Smooth muscle cell (in vitro differentiated cells): ENCODE measurements around the gene PHETA1. TPM values are rescaled to one million over a fixed set of nuclear protein-coding genes. Genes with fewer than 3 reads are reported as not detected.
A peak's percentile ranks its signal among the peaks of the same experiment; 100 is the strongest.
"Not testable (repeated sequence)": the region's sequence is repeated elsewhere in the genome, so short reads cannot be mapped to it uniquely, and the experiment has no call there.

Source experiments
- DNase-seq: peaks from one replicate; lab custom pipeline; 2025; ENCODE audit not compliant: unreplicated experiment; lab: John Stamatoyannopoulos, UW
- H2AFZ ChIP-seq: fragments of 200-600 bp; sonication (generic); 2 replicates; pipeline ENCODE4 v1.6.0; 2016; ENCODE audit warnings: antibody characterized with exemption, low read depth, mild to moderate bottlenecking
- H3F3A ChIP-seq: fragments of 200-600 bp; sonication (generic); 2 replicates; pipeline ENCODE4 v1.6.0; 2017; ENCODE audit warnings: antibody characterized with exemption, low read depth
- H3K27ac ChIP-seq: fragments of 200-600 bp; sonication (generic); 2 replicates; pipeline ENCODE4 v1.5.1; 2016; ENCODE audit warnings: low read depth, mild to moderate bottlenecking
- H3K27me3 ChIP-seq: fragments of 200-600 bp; sonication (generic); 2 replicates; pipeline ENCODE4 v1.6.1; 2016; ENCODE audit warnings: low read depth, mild to moderate bottlenecking
- H3K36me3 ChIP-seq: fragments of 200-600 bp; sonication (generic); 2 replicates; pipeline ENCODE4 v1.5.1; 2016; ENCODE audit warnings: low read depth
- H3K4me1 ChIP-seq: fragments of 200-600 bp; sonication (generic); 2 replicates; pipeline ENCODE4 v1.5.1; 2016; ENCODE audit warnings: low read depth
- H3K4me2 ChIP-seq: fragments of 200-600 bp; sonication (generic); 2 replicates; pipeline ENCODE4 v1.6.0; 2016; ENCODE audit warnings: mild to moderate bottlenecking
- H3K4me3 ChIP-seq: fragments of 200-600 bp; sonication (generic); 2 replicates; pipeline ENCODE4 v1.5.1; 2016; ENCODE audit warnings: mild to moderate bottlenecking
- H3K79me2 ChIP-seq: fragments of 200-600 bp; sonication (generic); 2 replicates; pipeline ENCODE4 v1.6.0; 2016; ENCODE audit warnings: low read depth, mild to moderate bottlenecking
- H3K9ac ChIP-seq: fragments of 200-600 bp; sonication (generic); 2 replicates; pipeline ENCODE4 v1.6.0; 2016; ENCODE audit warnings: low read depth
- H3K9me3 ChIP-seq: fragments of 200-600 bp; sonication (generic); replicated peaks from 2 replicates; pipeline ENCODE4 v1.5.1; 2016; ENCODE audit warnings: low read depth
- H4K20me1 ChIP-seq: fragments of 200-600 bp; sonication (generic); 2 replicates; pipeline ENCODE4 v1.6.0; 2016; ENCODE audit warnings: low read depth
- CTCF ChIP-seq: fragments of 200-600 bp; sonication (generic); IDR thresholded peaks from 2 replicates; pipeline ENCODE4 v1.5.1; 2017; ENCODE audit warnings: borderline replicate concordance, mild to moderate bottlenecking, antibody characterized with exemption; ENCODE audit not compliant: insufficient read depth, poor library complexity, severe bottlenecking
- WGBS: methylation state at CpG from one replicate; pipeline ENCODE4 v1.1.7; 2016; ENCODE audit warnings: low lambda C conversion rate; 5-methylcytosine and 5-hydroxymethylcytosine counted together
- polyA plus RNA-seq: library from polyadenylated mRNA; unstranded; fragments of >200 nt; fragmentation: Nextera tagmentation; extraction: Ambion mirVana; gene quantifications from 2 replicates; pipeline ENCODE4 v1.2.1, GENCODE V29; 2016
- total RNA-seq: library from RNA; depleted of rRNA; stranded (reverse); fragments of >200 nt; gene quantifications from 2 replicates; pipeline ENCODE4 v1.2.3, GENCODE V29; 2014

The PHETA1 gene
- total and polyA plus RNA-seq, 2 experiments from 2014 or later: 2.9 to 9.3 TPM

DNA sequence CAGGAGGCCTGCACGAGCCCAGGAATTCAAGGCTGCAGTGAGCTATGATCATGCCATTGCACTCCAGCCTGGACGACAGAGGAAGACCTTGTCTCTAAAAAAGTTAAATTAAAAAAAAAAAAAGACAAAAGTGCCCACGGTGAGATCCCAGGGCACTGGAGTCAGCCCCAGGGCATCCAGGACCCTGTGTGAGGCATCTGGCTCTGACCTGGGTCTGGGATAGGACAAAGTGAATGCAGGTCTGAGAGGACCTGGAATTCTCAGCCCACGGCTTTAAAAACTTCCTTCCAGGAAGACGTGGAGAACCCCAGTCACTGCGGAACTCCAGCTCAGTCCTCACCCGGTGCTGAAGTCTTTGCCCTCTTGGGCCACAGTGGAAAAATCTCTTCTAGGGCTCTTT is 33.1 kb downstream of the PHETA1 start:
- no peak overlapping the region for H3K9ac ChIP-seq
- H3K36me3 ChIP-seq: no peaks in the 10 kb centered on the region
- H2AFZ ChIP-seq: no peak overlapping the region
- no peaks in the 10 kb centered on the region for H3K9me3 ChIP-seq
- H3K79me2 ChIP-seq: no peaks in the 10 kb centered on the region
- no peaks in the 10 kb centered on the region for H3K4me1 ChIP-seq
- H3K4me2 ChIP-seq: no peak overlapping the region
- no peaks in the 10 kb centered on the region for H3F3A ChIP-seq
- WGBS: 82% methylated on average over 7 of the region's 7 CpGs
- no peak for TF ChIP-seq CTCF
- no peak overlapping the region for H3K27ac ChIP-seq
- H3K4me3 ChIP-seq: no peak overlapping the region
- no peaks in the 10 kb centered on the region for H4K20me1 ChIP-seq
- H3K27me3 ChIP-seq: no peaks in the 10 kb centered on the region
- DNase-seq: no peak

GRCh38 chr12:111335301-111335700 is 33.6 kb downstream of the PHETA1 start:
- 92% methylated on average over 10 of the region's 10 CpGs for WGBS
- DNase-seq, H3F3A ChIP-seq, H3K9me3 ChIP-seq, H4K20me1 ChIP-seq, H3K27me3 ChIP-seq, H3K79me2 ChIP-seq, H3K9ac ChIP-seq, H3K4me1 ChIP-seq, H3K27ac ChIP-seq, H3K36me3 ChIP-seq, H3K4me2 ChIP-seq, H2AFZ ChIP-seq, H3K4me3 ChIP-seq: not testable (repeated sequence)

GRCh38 chr12:111334393-111334915 is 34.4 kb downstream of the PHETA1 start:
- no peaks in the 10 kb centered on the region for H3K79me2 ChIP-seq
- no peak overlapping the region for H3K9ac ChIP-seq
- H3F3A ChIP-seq: no peaks in the 10 kb centered on the region
- H3K4me2 ChIP-seq: no peak overlapping the region
- no peak for DNase-seq
- no peaks in the 10 kb centered on the region for H3K9me3 ChIP-seq
- no peak for TF ChIP-seq CTCF
- H4K20me1 ChIP-seq: no peaks in the 10 kb centered on the region
- H3K36me3 ChIP-seq: no peaks in the 10 kb centered on the region
- WGBS: 95% methylated on average over 11 of the region's 11 CpGs
- H3K4me3 ChIP-seq: no peak overlapping the region
- H3K27ac ChIP-seq: no peak overlapping the region
- H3K4me1 ChIP-seq: no peaks in the 10 kb centered on the region
- no peaks in the 10 kb centered on the region for H3K27me3 ChIP-seq
- no peak overlapping the region for H2AFZ ChIP-seq

- TF ChIP-seq CTCF: peak; percentile 42
- no peaks in the 10 kb centered on the region for H3K27me3 ChIP-seq
- no peak for DNase-seq
- H3K4me3 ChIP-seq: no peak overlapping the region
- H3F3A ChIP-seq: no peaks in the 10 kb centered on the region
- no peak overlapping the region for H3K27ac ChIP-seq
- H2AFZ ChIP-seq: no peak overlapping the region
- H3K9me3 ChIP-seq: no peaks in the 10 kb centered on the region
- no peaks in the 10 kb centered on the region for H3K36me3 ChIP-seq
- H3K9ac ChIP-seq: no peak overlapping the region
- no peak overlapping the region for H3K4me2 ChIP-seq
- H3K4me1 ChIP-seq: no peaks in the 10 kb centered on the region
- H4K20me1 ChIP-seq: no peaks in the 10 kb centered on the region
- H3K79me2 ChIP-seq: no peaks in the 10 kb centered on the region
- WGBS: 61% methylated on average over 8 of the region's 8 CpGs
Observed at GRCh38 chr12:111330800-111331752, 37.8 kb downstream of the PHETA1 start.
